ENCODE data around the gene LCN1. TPM values are rescaled to one million over a fixed set of nuclear protein-coding genes. Genes with fewer than 3 reads are reported as not detected.

LCN1 gene
- total and polyA plus RNA-seq, 2 of the 8 experiments (the other 6 are each of a cell fraction or from before 2014, with no cell fraction given), result not detected

- Histone ChIP-seq H4K91ac (replicated peaks; ENCODE audit: insufficient read length, low read length) (peak overlapping the region; percentile 59), H2AK5ac (ENCODE audit: low read depth, low read length) (peak overlapping the region; percentile 39; the same call in 1 of the 2 replicates), H3K4me3 (ENCODE audit: extremely low read depth in 1 of 4, insufficient read depth in 2 of 4, low read depth in 3 of 4, low read length in 4 of 4) (no peak overlapping the region), H2BK15ac (ENCODE audit: low read length) (0 out of 2 replicates have a peak overlapping the region, but pooled peaks have one; percentile 72), H2BK120ac (replicated peaks; ENCODE audit: low read depth, low read length) (no peak overlapping the region), H2AFZ (ENCODE audit: low read length) (no peak overlapping the region), H2BK12ac (ENCODE audit: low read depth, low read length) (peak overlapping the region; percentile 50; the same call in 1 of the 2 replicates), H3K18ac (ENCODE audit: extremely low read depth, low read length) (peak overlapping the region; percentile 87), H4K5ac (ENCODE audit: insufficient read length, low read depth, low read length) (no peak overlapping the region), H3K23ac (ENCODE audit: insufficient read length) (no peak overlapping the region), H3K9me3 (ENCODE audit: insufficient read depth in 2 of 2, low read depth in 1 of 2, low read length in 1 of 2) (no peaks in the 10 kb centered on the region), H4K20me1 (replicated peaks in 1 of 2; ENCODE audit: control insufficient read depth in 1 of 2, insufficient read depth in 2 of 2, low read length in 2 of 2) (no peaks in the 10 kb centered on the region), H3K23me2 (ENCODE audit: low read depth, low read length) (no peaks in the 10 kb centered on the region), H3K4me1 (replicated peaks in 1 of 4; ENCODE audit: control insufficient read depth in 3 of 4, insufficient read depth in 4 of 4, low read length in 3 of 4) (peaks cover 0 to 12% (median 6%) of the 10 kb centered on the region in 4 experiments; a peak in 5 of 7 replicates), H2BK5ac (ENCODE audit: low read depth, low read length) (peak overlapping the region; percentile 44; the same call in 1 of the 2 replicates), H3K56ac (replicated peaks; ENCODE audit: insufficient read length, low read depth, low read length) (no peak overlapping the region), H3K14ac (ENCODE audit: insufficient read length) (no peak overlapping the region), H3K27me3 (replicated peaks in 1 of 4; ENCODE audit: control insufficient read depth in 3 of 4, extremely low read depth in 1 of 4, insufficient read depth in 3 of 4, low read length in 3 of 4) (no peaks in the 10 kb centered on the region), H3K36me3 (ENCODE audit: control insufficient read depth in 2 of 4, insufficient read depth in 4 of 4, low read length in 3 of 4) (no peaks in the 10 kb centered on the region), H3K9ac (replicated peaks in 1 of 4; ENCODE audit: extremely low read depth in 1 of 4, low read depth in 3 of 4, low read length in 3 of 4) (no peak overlapping the region), H3K4me2 (ENCODE audit: insufficient read depth in 1 of 2, low read depth in 2 of 2, low read length in 2 of 2) (peak overlapping the region in 1 of 2 experiments; percentile 4; a peak in 1 of 4 replicates), H3K27ac (ENCODE audit: low read depth, low read length) (no peak overlapping the region), H2BK20ac (ENCODE audit: low read length) (peak overlapping the region; percentile 95; the same call in 1 of the 2 replicates), H3K79me2 (ENCODE audit: control insufficient read depth in 1 of 2, insufficient read depth in 2 of 2, low read length in 2 of 2) (no peaks in the 10 kb centered on the region), H3K4ac (replicated peaks; ENCODE audit: insufficient read length, low read depth, low read length) (no peak overlapping the region), H4K8ac (ENCODE audit: extremely low read depth, insufficient read depth, low read length) (no peak overlapping the region; the same call in 1 of the 2 replicates), H3K79me1 (ENCODE audit: low read depth, low read length) (no peaks in the 10 kb centered on the region)
- POLR2A ChIA-PET (ENCODE audit: partially characterized antibody), result interaction anchor here (1.1 to 1.2 kb wide), 2 partner anchors 12 to 20 kb away, joined by 3 read pairs; no protein-coding TSS in a partner anchor
- peak; percentile 62; the same call in 1 of the 2 replicates for TF ChIP-seq CEBPB (IDR thresholded peaks at IDR 0.05; ENCODE audit: low read depth, low read length)
- TF ChIP-seq EZH2 (IDR thresholded peaks at IDR 0.05; ENCODE audit: low read depth, low read length, severe bottlenecking), result no peak
- FAIRE-seq (no peak), DNase-seq (ENCODE audit: low read depth in 1 of 2, low spot score in 2 of 2) (peak in 1 of 2 experiments; percentile 56)
- WGBS, 2 experiments (ENCODE audit: extremely low coverage in 1 of 2, insufficient coverage in 1 of 2, insufficient read length in 1 of 2, insufficient replicate concordance in 2 of 2, low coverage in 1 of 2, low lambda C conversion rate in 2 of 2, missing lambda C conversion rate in 1 of 2), result 89% methylated on average over 21 of the region's 30 CpGs; no CpG with 5 or more reads in 1 of the 2 experiments
- CTCF ChIA-PET (ENCODE audit: partially characterized antibody), result interaction anchor here (1.1 to 1.9 kb wide), 8 partner anchors 9 to 301 kb away, joined by 3 to 8 read pairs (median 4); no protein-coding TSS in a partner anchor
Observed at GRCh38 chr9:135526730-135527571, 5.7 kb downstream of the LCN1 start.

Data from H1 (cell line).